ENCODE data around the gene ZNF688.
"Not testable (repeated sequence)": the region's sequence is repeated elsewhere in the genome, so short reads cannot be mapped to it uniquely, and the experiment has no call there.

Gene ZNF688

DNA sequence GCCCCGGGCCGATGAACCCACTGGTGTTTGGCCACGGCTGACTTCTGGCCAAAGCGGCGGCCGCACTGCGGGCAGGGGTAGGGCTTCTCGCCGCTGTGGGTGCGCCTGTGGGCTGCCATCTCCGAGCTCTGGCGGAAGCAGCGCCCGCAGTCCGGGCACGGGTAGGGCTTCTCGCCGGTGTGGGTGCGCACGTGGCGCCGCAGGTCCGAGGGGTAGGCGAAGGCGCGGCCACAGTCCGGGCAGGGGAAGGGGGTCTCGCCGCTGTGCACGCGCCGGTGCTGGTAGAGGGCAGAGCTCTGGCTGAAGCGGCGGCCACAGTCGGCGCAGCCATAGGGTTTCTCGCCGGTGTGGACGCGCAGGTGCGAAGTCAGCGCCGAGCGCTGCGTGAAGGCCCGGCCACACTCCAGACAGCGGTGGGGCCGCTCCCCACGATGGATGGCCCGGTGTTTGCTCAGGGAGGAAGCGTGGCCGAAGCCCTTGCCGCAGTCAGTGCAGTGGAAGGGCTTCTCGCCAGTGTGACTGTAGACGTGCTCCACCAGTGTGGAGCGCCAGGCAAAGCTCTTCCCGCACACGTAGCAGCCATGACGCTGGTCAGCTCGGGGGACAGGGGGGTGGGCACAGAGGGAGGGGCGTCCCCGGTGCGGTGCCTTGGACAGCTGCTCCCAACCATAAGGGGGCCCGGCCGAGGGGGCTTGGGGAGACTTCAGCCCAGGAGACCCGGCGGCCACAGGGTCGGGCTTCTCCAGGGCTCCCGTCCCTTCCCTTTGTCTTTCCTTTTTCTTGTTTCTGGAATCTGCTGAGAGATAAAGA, 16.0 kb downstream of the ZNF688 start:
- DNase-seq: no peak

DNA sequence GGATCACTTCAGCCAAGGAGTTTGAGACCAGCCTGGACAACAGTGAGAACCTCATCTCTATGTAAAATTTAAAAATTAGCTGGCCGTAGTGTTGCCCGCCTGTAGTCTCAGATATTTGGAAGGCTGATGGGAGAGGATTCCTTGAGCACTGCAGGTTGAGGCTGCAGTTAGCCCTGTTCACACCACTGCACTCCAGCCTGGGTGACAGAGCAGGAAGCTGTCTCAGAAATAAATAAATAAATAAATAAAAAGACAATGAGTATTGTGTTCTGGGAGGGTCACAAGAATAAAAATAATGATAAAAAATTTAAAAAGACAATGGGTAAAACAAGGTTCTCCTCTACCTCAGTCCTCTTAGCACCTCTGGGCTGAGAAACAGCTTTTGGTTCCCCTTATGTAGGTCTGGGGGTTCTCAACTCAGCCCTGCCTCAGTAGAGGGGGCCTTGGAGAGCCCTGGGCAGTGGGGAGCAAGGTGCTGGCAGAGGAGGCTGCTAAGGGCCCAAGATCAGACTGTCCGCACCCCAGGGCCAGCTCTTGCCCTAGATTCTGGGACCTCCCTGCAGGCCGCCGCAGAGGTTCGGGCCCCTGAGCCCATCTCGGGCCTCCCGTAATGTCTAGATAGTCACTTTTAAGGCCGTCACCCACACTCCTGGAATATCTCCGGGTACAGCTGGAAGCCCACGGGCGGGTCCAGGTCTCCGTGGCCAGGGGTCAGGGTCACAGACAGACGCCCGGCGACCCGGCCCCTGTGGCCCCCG, 16.8 kb downstream of the ZNF688 start:
- no peak for DNase-seq

DNA sequence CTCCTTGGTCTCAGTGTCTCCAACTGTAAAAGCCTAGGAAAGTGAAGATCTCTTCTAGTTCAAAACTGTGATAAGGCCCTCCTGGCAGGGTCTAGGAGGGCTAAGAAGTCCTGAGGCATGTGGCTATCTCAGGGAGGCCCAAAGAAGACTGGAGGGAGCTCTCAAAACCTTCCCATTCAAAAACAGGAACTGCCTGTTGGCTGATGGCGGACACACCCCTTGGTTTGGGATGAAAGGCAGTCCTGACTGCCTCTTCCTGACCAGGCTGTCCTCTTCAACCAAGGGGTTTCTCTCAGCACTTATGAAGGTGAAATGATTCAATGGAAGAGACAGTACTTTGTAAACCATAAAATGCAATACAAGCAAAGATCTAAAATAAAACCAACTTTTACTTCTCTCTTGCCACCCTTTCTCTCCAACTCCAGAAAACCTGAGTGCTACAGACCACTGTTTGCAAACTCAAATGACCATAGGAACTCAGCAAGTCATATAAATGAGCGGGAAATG, 18.1 kb downstream of the ZNF688 start:
- DNase-seq: no peak

DNA sequence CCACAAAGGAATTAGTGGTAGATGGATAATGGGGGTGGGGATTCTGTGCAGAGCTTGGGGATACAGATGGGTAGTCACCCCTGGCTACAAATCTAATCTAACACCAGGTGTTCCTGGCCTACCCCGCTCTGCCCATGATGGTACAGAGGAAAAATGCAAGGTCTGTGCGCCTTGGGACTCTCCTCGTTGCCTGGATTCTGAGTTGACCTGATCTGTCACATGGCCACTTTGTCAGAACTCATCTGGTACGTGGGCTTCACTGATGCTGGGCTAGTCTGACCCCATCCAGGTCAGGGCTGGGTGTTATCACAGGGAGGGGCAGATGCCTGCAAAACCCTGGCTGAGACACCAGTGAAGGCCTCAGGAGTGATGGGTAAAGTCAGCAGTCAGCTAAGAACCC, 18.6 kb downstream of the ZNF688 start:
- no peak for DNase-seq

DNA sequence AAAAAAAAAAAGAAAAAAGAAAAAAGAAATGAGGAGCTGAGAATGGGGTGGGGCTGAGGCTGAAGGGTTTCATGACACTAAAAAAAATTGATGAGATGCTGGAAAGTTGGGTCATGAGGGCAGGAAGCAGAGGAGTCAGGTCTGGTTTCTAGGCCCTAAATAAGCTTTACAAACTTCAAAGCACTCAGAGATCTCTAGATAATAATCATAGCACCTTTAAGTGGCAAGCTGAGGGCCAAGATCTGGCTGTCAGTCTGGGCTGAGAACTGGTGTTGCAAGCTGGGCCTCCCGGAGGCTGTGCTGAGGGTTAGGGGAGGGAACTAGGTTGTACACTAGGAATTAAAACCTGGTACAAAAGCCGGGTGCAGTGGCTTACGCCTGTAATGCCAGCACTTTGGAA, 19.7 kb downstream of the ZNF688 start:
- no peak for DNase-seq

DNA sequence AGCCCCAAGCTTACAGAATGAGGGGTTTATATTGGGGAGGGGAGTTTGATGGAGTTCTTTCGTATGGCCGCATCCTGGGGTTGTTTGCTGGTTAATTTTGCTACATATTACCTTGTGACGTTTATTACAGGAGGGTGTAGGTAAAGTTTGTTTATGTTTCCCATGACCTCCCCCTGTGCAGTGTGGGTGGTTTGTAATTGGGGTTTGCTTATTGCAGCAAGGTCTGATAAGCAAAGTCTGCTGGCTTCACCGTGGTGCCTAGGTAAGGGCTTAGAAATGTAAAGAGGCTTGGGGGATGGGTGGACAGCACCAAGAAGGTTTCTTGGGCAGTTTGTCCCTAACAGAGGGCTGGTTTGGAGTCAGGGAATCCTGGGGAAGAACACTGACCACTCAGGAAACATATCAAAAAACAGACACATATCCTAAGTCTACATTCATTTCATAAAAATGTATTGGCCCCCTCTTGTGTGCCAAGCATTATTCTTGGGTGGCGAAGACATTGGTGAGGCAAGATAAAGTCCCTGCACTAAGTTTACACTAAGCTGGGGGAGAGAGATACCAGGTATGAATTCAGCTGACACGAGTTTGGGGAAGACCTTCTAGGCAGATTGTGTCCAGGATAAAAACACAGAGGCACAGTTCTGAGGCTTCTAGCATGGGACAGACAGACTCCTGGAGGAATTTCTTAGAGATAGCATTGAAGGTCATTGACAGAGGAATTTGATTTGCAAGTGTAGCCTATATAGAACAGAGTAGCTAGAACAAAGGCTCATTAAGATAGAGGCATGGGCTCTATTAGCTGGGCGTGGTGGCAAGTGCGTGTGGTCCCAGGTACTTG, 22.9 kb downstream of the ZNF688 start:
- no peak for DNase-seq

DNA sequence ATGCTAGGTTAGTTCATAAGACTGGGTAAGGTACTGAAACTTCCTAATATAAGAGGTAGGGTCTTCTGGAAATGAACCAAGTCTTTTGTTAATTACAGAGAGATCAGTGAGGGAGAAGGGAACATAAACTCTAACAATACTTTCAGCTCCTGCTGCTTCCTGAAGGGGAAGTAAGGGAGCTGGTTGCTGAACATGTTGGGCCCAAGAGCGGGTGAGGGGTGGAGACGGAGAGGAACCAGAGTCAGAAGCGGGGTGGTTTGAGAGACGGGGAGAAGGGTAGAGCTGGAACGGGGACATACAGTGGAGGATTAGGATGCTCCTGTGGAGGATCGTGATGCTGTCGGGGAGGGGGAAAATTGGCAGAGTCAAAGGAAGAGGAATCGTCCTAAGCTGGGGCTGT, 25.4 kb downstream of the ZNF688 start:
- DNase-seq: peak; percentile 1

DNA sequence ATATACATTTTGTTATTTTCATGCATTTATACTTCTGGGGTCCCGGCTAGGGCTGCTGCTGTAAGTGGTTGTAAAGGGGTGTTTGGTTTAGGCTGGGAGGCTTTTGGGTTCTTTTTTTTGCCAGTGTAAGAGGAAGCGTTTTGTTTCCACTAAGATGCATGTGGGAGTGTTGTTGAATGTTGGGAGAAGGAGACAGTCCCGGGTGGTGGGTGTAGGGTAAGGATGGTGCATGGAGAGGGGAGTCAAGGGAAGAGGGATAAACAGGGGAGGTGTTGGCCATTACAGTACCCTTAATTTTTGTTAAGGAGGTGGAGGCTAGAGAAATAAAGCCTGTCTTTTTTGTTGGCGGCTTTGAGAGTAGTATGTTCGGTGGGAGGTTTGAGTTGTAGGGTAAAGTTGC, 28.4 kb downstream of the ZNF688 start:
- DNase-seq: no peak

DNA sequence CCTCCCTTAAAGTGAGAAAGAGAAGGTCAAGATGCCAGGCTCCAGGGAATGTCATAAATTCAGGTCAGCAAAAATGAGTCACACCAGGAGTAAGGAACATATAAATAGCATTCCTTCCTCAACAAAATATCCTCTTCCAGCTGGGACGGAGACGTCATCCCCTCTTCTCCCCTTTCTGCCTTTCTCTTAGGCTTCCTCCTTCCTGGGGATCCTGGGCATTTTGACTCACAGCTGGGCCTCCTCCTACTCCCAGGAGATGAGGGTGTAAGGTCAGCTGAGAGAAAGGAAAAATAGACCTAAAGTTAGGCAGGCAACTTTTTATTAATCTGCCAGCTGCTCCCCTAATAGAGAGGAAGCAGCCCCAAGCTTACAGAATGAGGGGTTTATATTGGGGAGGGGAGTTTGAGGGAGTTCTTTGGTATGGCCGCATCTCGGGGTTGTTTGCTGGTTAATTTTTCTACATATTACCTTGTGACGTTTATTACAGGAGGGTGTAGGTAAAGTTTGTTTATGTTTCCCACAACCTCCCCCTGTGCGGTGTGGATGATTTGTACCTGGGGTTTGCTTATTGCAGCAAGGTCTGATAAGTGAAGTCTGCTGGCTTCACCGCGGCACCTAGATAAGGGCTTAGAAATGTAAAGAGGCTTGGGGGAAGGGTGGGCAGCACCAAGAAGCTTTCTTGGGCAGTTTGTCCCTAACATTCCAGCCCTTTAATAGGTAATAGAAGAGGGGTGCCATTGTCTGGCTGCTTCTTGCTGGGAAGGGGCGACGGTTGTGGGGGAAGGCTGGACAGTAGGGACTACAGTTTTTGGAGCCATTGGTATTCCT, 29.8 kb downstream of the ZNF688 start:
- DNase-seq: no peak

DNA sequence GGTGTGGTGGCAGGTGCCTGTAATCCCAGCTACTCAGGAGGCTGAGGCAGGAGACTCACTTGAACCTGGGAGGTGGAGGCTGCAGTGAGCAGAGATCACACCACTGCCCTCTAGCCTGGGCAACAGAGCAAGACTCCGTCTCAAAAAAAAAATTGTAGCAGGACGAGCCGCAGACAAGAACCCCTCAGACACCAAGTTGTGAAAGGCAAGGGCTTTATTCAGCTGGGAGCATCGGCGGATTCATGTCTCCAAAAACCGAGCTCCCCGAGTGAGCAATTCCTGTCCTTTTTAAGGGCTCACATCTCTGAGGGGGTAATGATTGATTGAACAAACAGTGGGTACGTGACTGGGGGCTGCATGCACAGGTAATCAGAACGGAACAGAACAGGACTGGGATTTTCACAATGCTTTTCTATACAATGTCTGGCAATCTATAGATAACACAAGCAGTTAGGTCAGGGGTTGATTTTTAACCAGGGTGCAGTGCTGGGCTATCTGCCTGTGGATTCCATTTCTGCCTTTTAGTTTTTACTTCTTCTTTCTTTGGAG, 30.5 kb downstream of the ZNF688 start:
- not testable (repeated sequence) for DNase-seq

DNA sequence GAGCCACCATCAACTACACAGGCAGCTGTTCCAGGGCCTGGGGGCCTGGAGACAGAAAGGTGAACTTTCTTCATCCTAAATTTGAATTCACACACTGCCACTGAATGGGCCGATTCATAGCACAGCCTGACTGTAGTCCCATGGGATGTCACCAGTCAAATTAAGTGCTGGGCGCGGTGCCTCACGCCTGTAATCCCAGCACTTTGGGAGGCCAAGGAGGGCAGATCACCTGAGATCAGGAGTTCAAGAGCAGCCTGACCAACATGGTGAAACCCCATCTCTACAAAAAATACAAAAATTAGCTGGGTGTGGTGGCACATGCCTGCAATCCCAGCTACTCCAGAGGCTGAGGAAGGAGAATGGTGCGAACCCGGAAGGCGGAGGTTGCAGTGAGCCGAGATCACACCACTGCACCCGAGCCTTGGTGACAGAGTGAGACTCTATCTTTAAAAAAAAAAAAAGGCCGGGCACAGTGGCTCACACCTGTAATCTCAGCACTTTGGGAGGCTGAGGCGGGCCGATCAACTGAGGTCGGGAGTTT, 31.5 kb downstream of the ZNF688 start:
- DNase-seq: not testable (repeated sequence)

DNA sequence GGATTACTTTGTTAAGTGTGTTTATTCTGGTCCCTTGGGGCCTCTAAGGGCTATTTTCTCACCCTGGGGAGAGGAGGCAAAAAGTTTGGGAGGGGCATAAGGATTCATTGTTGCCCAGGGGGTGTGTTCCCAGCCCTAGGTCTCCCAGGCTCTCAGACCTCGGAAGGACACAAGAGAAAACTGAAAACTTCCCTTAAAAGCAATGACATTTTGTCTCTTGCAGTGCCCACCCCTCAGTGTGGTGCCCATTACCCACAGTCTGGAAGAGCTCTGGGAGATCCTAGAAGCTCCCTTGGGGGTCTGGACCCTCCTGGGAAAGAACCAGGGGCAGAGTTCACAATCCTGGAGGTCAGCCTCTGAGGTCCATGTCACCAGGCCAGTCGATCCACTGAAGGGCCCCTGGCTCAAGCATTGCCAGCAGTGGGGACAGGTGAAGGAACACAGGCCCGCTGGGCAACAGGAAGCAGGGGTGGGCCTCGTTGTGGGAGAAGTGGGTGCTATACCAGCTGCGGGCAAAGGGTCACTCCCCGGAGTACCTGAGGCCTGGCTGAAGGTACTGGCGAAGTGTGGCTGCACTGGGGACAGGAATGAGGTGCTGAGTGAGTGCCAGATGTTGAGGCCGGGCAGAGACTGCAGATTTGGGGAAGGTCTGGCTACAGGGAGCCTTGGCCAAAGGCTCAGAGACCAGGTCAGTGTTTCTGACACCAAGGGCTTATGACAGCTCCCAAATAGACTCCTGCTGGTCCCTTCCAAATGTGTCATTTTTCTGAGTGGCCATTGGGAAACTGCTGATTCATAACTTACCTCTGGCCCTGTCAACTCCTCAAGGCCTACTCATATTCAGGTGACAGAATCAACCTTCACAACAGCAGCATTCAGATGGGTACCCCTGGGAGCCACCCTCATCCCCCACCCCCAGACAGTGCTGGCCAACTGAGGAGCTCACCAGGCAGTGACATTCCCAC, 32.2 kb downstream of the ZNF688 start:
- no peak for DNase-seq

DNA sequence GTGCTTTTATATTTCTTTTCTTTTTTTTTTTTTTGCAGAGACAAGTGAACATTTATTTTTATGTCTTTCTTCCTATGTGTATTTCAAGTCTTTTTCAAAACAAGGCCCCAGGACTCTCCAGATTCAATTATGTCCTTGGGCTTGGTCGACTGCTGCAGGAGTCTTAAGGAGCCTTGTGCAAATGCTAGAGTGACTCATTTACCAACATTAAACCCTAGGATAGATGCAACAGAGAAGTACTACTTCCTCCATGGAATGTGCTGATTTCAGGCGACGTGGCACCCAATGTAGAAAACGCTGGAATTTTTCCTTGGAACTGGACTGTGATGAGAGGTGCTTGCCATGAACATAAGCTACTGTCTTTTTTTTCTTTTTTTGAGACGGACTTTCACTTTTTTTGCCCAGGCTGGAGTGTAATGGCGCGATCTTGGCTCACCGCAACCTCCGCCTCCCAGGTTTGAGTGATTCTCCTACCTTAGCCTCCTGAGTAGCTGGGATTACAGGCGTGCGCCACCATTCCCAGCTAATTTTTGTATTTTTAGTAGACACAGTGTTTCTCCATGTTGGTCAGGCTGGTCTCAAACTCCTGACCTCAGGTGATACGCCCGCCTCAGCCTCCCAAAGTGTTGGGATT, 35.0 kb downstream of the ZNF688 start:
- DNase-seq: not testable (repeated sequence)

DNA sequence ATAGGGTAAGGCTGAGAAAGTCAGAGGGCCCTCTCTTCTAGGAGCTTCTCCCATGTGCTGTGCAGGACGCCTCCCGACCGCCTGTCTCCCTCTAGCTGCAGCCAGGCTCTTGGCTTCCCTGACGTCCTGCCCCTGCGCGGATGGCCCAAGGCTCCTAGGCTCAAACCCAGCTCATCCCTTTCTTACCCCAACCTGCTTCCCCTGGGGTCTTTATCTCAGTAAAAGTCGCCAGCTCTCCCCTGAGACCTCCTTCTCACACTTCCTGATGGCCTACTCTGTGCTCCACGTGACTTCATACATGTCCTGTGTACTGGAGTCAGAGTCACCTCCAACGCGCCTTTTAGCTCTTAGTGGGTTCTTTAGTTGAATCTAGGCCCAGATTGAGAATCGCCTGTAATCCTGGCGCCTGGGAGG, 35.7 kb downstream of the ZNF688 start:
- no peak for DNase-seq

DNA sequence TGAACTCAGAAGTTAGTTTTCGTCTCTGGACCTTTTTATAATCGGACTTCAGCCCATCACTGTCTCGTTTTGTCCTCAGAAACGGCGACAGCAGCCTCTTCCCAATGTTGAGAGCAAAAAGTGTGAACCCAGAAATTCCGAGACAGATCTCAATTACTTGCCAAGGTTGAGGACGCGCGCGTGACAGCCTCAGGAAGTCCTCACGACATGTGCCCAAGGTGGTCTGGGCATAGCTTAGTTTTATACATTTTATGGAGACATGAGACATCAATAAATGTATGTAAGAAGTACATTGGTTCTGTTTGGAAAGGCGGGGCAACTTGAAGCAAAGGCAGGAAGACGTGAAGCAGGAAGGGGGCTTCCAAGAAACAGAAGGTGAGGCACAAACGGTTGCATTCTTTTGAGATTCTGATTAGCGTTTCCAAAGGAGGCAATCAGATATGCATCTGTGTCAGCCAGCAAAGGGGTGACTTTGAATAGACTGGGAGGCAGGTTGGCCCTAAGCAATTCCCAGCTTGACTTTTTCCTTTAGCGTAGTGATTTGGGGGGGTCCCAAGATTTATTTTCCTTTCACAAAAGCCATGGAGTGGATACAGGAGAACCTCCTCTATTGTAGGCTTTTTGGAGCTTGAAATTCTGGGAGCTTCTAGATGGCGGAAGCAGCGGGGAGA, 36.3 kb downstream of the ZNF688 start:
- DNase-seq: peak; percentile 41

DNA sequence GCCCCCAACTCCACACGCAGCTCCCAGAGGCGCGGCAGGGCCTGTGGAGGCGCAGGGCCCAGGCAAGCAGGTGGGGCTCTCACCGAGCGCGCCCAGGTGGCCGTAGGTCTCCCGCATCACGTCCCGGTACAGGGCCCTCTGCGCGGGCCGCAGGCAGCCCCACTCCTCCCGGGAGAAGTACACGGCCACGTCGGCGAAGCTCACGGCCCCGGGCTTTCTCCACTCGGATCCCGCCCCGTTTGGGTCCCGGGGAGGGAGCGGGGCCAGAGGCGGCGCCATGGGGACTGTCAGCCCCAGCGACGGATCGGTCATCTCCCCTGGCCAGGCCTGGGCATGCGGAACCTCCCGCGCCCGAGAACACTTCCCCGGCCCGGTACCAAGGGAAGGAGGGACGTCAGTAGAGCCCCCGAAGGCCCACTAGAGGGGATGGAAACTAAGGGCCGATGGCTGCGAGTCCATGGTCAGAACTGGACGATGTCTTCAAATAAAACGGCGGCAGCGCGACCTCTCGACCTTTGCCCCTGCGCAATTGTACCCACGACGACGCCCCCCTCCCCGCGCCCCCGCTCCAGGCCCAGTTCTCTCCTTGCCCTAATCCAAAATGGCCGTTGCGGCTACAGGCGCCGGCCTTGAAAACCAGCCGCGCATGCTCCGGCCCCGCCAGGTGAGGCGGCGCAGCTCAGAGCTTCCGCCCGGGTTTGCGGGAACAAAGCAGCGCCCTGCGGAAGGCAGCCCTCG, 37.0 kb downstream of the ZNF688 start, which contains the start of gene ZNF747:
TSS of gene ZNF747 (minus strand) at position 491 of the 738 bp plus-strand sequence. CDS start at position 312, 179 bp downstream.
- peak; percentile 96 for DNase-seq

DNA sequence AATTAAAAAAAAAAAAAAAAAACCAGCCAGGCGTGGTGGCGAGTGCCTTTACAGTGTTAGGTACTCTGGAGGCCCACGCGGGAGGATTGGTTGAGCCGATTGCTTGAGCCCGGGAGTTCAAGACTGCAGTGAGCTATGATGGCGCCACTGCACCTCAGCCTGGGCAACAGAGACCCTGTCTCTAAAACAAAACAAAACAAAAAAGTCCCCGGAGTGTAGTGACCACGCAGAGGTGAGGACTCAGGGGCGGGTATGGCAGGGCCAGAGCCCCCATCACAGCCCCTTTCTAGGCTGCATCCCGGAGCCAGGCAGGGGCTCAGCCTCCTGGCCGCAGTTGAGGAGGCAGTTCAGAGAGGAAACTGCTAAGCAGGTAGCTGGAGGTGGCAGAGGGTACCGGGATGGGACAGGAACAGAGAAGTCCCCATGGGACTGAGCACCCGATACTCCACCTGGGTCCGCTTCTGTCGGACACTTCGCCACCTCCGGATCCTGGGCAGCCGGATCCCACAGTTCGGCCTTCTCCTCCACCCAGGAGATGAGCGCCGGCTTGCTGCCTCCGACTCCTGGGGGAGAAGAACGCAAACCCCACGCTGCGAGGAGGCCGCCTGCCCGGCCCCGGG, 37.7 kb downstream of the ZNF688 start:
- DNase-seq: no peak

DNA sequence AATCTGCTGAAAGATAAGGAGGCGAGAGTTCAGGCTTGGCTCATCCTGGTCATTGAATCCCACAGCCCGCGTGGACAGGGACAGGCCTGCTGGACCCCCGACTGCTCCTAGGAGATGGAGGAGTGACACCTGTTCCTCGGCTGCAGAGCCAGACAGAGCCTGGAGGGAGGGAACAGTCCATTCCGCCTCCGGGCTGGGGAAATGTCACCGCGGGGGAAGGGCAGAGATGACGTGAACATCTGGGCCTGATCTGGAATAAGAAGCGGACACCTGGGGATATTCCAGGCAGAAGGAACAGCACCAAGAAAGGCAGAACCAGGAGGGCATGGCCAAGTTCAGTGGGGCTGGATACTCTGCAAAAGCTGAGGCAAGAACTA, 38.4 kb downstream of the ZNF688 start:
- DNase-seq: no peak
